ENCODE data around the gene DYSF.

DYSF gene

GRCh38 chr2:71571945-71572344 lies 118.6 kb downstream of the DYSF start:
- no peak for DNase-seq (ENCODE audit: low read depth)

DNA sequence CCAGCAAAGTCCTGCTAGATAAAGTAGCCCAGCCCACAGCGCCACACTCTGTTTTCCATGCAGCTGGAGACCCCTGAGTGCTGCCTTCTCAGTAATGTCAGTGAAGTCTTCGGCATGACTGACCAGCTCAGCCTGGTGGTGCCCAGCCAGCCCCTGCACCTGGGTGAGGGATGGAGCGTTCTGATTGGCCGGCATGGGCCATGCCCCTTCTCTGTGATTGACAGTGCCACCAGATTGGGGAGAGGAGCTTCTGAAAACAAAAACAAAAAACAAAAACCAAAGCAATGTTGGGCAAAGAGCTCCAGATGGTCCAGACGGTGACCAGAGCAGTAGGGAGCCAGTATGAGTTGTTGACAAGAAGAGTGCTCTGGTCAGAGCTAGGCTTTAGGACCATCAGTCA lies 122.6 kb downstream of the DYSF start:
- DNase-seq (ENCODE audit: low read depth): no peak

- no peak for DNase-seq (ENCODE audit: low read depth)
Measured at GRCh38 chr2:71576541-71576940, 123.2 kb downstream of the DYSF start.

DNA sequence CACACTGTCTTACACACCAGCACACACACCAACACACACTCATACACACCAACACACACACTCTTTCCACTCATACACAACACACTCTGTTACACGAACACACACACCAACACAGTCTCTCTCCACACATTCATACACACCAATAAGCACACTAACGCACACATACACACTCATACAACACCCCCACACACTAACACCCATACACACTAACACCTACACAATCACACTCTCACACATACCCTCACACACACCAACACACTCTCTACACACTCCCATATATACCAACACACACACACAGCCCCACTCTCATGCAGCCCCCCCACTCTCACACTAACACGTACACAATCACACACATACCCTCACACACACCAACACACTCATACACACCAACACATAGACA lies 123.8 kb downstream of the DYSF start:
- no peak for DNase-seq (ENCODE audit: low read depth)

DNA sequence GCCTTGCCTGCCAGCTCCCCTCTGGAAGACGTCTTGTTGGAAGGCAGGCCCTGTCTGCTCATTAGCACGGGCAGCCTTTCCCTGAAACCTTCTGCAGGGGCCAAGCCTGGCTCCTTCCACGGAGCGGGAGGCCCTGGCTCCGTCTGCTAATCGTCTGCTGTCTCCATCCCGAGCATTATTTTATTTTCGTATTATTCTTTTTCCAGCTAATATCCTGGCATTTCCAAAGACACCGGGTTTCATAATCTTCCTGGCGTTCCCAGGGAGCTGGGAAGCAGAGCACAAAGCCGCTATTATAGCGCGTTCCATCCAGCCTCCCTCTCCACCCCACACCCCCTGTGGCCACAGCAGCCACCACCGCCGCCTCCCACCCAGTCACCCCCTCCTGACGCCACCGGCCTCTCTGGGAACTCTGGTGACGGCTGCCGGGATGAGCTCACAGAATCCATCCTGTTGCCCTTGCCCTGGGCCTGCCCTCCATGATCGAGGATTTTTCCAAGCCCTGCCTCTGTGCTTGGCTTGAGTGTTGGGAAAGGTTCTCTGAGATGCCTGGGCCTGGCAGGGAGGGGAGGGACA lies 125.5 kb downstream of the DYSF start:
- no peak for DNase-seq (ENCODE audit: low read depth)

DNA sequence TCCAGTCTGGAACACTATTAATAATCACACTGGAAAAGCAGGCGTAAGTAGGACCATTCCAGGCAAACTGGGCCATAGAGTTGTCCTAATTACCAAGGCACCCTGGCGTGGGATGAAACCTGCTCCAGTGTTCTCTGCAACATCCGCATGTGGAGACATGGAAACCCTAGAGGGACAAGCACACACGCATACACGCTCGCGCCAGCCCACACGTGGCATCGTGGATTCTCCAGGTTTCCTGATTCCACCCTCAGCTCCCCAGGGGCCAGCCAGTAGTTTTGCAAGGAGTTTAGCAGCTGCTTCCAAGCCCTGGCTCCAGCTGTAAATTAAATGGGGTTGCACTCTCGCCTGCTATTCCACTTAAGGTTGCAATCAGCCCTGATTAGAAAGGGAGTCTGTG lies 127.7 kb downstream of the DYSF start:
- no peak for DNase-seq (ENCODE audit: low read depth)

- DNase-seq (ENCODE audit: low read depth): no peak
Measured at GRCh38 chr2:71583876-71584275, 130.5 kb downstream of the DYSF start.

- no peak for DNase-seq (ENCODE audit: low read depth)
Measured at GRCh38 chr2:71586471-71586870, 133.1 kb downstream of the DYSF start.

DNA sequence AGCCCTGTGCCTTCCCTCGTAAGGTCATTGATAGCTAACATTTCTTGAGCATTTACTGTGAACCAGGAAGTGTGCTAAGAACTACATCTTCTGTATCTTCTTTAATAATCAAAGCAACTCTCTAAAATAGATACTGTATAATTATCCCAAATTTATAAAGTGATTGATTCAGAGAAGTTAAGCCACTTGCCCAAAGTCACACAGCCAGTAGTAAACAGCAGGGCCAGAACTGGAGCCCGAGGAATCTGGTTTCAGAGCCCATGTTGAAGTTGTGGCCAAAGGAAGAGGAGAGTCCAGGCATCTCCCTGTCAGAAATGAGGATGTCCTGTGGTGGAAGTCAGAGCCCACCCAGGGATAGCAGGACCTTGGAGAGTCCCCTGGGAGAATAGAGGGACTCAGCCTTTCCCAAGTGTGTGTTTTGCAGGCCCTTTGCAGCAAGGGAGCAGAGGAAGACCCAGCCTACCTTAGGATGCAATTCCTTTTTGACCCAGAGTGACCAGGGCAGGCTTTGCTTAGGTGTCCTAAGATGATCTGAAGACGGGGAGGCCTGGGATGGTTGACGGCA lies 134.2 kb downstream of the DYSF start:
- DNase-seq (ENCODE audit: low read depth): no peak

GRCh38 chr2:71588497-71589170 lies 135.3 kb downstream of the DYSF start:
- DNase-seq (ENCODE audit: low read depth): no peak

DNA sequence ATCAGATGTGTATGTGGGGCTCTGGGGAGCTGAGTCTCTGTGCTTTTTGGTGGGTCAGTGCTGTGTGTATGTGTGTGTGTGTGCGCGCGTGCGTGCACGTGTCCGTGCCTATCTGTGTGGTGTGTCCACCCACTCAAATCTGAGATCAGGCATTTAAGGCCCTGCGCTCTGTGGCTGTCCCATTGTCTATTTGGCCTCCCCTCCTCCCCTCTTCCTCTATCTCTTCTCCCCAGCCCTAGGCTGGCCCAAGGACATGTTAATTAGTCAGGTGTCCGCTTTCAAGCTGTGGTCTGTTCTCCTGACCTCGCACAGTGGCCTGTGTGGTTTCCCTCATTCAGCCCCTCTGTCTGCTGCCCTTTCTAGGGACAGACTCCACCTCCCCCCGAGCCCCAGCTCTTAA lies 136.4 kb downstream of the DYSF start:
- DNase-seq (ENCODE audit: low read depth): no peak

DNA sequence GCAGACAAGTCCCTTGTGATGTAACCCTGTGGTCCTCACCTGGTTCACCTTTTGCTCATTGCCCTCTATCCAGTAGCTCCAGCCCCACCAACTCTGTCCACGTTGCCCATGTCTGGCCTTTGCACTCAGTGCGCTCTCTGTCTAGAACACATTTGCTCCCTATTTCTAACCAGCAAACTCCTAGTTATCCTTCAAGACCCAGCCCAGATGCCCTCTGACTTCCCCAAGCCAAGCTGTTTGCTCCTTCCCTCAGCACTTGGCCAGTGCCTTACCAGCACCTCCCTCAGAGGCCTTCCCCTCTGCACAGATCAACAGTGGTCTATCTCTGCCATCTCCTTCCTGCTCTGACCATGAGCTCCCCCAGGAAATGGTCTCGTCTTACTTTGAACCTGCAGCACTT lies 137.7 kb downstream of the DYSF start:
- DNase-seq (ENCODE audit: low read depth): no peak

DNA sequence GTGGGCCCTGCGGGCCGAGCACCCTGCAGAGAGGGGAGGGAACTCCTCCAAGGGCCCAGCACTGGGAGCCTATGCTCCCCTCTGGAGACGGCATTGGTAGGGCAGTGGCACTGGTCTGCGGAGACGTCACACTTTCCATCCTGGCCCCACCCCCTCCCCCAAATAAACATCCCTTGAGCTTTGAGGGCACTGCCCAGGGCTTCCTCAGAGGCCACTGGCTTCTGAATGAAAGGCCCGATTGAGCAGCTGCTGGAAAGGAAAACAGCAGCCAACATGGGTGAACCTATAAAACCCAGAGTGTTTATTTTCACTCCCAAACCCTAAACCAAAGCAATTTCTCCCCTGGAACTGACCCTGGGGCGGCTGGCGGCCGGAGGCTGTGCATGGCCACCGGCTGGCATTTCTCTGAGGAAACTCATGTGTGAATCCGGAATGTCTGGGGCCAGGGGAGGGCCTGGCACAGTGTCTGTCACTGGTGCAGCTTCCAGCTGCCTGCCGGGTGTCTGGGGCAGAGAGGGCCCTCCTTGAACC lies 138.9 kb downstream of the DYSF start:
- DNase-seq (ENCODE audit: low read depth): no peak

- no peak for DNase-seq (ENCODE audit: low read depth)
Measured at GRCh38 chr2:71595569-71595968, 142.2 kb downstream of the DYSF start.

- DNase-seq (ENCODE audit: low read depth): no peak
Measured at GRCh38 chr2:71596011-71596410, 142.7 kb downstream of the DYSF start.

DNA sequence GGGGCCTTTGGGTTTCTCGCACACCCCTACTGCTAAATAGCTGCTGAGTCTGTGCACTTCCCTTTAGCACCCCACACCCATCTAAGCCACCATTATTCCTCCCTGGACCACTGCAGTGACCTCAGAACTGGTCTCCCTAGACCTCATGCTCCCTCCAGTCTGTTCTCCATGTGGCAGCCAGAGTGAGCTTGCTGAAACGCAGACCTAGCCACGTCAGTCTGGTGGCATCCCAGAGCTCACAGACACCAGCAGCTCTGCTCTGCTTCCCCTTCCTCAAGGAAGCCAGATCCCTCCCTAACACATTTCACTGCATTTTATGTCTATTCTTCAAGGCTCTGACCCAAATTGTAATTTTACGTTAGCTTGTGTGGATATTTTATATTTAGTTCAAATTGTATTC lies 144.4 kb downstream of the DYSF start:
- DNase-seq (ENCODE audit: low read depth): no peak

DNA sequence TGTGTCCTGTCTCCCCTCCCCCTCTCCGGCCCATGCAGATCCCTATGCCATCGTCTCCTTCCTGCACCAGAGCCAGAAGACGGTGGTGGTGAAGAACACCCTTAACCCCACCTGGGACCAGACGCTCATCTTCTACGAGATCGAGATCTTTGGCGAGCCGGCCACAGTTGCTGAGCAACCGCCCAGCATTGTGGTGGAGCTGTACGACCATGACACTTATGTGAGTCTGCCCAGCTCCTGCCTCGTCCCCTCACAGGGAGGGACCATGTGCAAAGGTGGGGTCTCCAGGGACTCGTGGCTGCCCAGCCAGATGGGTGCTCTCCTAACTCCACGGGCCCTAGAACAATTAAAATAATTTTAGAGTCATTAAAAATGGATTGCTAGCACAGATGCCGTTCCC lies 145.2 kb downstream of the DYSF start:
- DNase-seq (ENCODE audit: low read depth): no peak

GRCh38 chr2:71599038-71599437 lies 145.7 kb downstream of the DYSF start:
- DNase-seq (ENCODE audit: low read depth): no peak

DNA sequence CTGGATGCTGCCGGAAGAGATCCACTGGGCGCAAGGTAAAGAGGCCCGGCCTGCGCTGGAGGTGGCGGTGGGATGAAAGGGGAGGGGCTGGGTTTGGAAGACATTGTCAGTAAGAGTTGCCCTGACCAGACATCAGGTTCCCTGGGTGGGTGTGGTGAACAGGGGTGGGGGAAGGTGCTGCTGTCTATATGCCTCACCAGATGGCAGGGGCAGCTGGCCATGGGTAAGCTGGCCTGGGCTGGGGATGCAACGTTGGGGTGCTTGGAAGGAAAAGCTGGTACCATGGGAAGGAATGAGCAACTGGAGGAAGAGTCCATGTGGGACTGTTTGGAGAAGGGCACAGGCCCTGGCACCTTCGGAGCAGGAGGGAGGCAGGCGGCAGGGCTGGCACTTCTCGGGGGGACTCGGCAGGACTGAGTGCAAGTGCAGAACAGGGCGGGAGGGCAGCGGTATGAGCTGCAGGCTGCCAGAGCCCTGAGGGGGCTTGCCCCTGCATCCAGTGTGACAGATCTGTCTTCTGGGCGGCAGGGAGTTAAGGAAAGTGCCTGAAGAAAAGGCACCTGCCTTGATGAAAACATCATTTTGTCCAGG lies 146.4 kb downstream of the DYSF start:
- no peak for DNase-seq (ENCODE audit: low read depth)

- DNase-seq (ENCODE audit: low read depth): no peak
Measured at GRCh38 chr2:71600555-71600954, 147.2 kb downstream of the DYSF start.

DNA sequence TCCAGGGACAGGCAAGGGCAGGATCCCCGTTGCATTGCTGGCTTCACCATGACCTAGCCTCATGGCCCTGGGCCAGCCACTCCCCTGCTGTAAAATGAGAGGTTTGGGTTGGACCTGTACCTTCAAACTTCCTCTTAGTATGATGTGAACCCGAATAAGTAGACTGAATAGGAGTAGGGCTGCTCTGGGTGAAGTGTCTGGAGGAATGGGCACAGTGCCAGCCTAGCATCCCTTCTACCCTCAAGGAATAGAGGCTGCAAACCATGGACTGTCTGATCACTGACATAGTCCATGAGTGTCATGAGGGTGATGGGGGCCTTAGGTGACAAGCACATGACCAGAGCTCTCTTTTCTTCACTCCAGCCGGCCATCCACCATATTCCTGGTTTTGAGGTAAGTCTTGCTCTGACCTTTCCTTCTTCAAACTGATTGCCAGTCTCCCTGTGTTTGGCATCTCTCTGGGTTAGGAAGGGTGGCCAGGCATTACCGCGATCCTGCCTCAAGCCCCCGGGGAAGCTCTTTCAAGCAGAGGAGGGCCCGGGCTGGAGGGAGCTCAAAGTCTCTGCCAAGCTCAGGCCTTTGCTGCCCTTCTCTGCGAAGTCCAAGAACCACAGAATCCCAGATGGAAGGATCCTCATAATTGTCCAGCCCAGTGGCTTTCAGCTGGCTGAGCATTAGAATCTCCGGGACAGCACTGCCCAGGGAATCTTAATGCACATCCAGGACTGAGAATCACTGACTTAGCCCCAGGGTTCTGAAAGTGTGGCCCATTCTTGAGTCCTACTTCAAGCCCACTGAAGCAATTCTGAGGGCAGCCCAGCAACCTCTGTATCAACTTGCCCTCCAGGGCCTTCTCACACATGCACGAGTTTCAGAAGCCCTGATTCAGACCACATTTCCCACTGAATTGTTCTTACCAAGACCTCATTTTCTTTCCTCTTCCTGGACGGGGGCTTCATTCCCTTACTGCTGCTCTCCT lies 148.1 kb downstream of the DYSF start:
- no peak for DNase-seq (ENCODE audit: low read depth)

GRCh38 chr2:71602115-71602495 lies 148.7 kb downstream of the DYSF start:
- DNase-seq (ENCODE audit: low read depth): no peak

All from activated T-cell treated with anti-CD3 and anti-CD28 coated beads for 24 hours (primary cell).